WTC11 (cell line): ENCODE results near the gene CADM1. TPM values are rescaled to one million over a fixed set of nuclear protein-coding genes. Genes with fewer than 3 reads are reported as not detected.

Source experiments
- ATAC-seq: fragments of 200-7000 bp; cut with Tn5 transposase; 2 replicates; pipeline ENCODE4 v1.10.0; 2021; ENCODE audit warnings: mild to moderate bottlenecking, moderate library complexity
- CTCF ChIA-PET: fragments of 300-600 bp; sonication (Branson Sonifier 250); formaldehyde crosslinking; loops from one replicate; lab custom pipeline; 2021; ENCODE audit warnings: antibody characterized with exemption; lab: Charles Lee
- POLR2A ChIA-PET: fragments of 350-600 bp; sonication (Branson Sonifier 250); formaldehyde crosslinking; loops from one replicate; lab custom pipeline; 2021; ENCODE audit warnings: antibody characterized with exemption; lab: Charles Lee
- DNase-seq: peaks from one replicate; pipeline ENCODE4 v3.0.0; 2021; ENCODE audit warnings: low spot score
- H3K27ac Mint-ChIP-seq: 2 replicates; pipeline ENCODE4 v1.8.0; 2021; ENCODE audit warnings: mixed read lengths
- H3K27me3 Mint-ChIP-seq: 2 replicates; pipeline ENCODE4 v1.8.0; 2021; ENCODE audit warnings: low read depth, mild to moderate bottlenecking, moderate library complexity, mixed read lengths
- H3K36me3 Mint-ChIP-seq: 2 replicates; pipeline ENCODE4 v1.8.0; 2021; ENCODE audit warnings: mixed read lengths
- H3K4me1 Mint-ChIP-seq: 2 replicates; pipeline ENCODE4 v1.8.0; 2022; ENCODE audit warnings: mixed read lengths
- H3K4me3 Mint-ChIP-seq: 2 replicates; pipeline ENCODE4 v1.8.0; 2021; ENCODE audit warnings: mild to moderate bottlenecking, moderate library complexity, mixed read lengths
- H3K9me3 Mint-ChIP-seq: 2 replicates; pipeline ENCODE4 v1.8.0; 2021; ENCODE audit warnings: mixed read lengths
- AR ChIP-seq: fragments of 250-450 bp; sonication (Bioruptor Pico); IDR thresholded peaks from 2 replicates; pipeline ENCODE4 v1.9.0; 2021; ENCODE audit warnings: mild to moderate bottlenecking
- CBFB ChIP-seq: sonication (generic); formaldehyde crosslinking; IDR thresholded peaks from 2 replicates; pipeline ENCODE4 v1.8.1; 2022; ENCODE audit warnings: mild to moderate bottlenecking, low read depth, missing genetic modification reagents
- CREM ChIP-seq: sonication (generic); formaldehyde crosslinking; IDR thresholded peaks from 2 replicates; pipeline ENCODE4 v1.8.1; 2022; ENCODE audit warnings: mild to moderate bottlenecking, missing genetic modification reagents, moderate library complexity
- E2F5 ChIP-seq: sonication (generic); formaldehyde crosslinking; IDR thresholded peaks from 2 replicates; pipeline ENCODE4 v1.8.1; 2022; ENCODE audit warnings: mild to moderate bottlenecking, moderate library complexity, missing genetic modification reagents
- ESRRA ChIP-seq: sonication (generic); formaldehyde crosslinking; IDR thresholded peaks from 2 replicates; pipeline ENCODE4 v1.8.1; 2022; ENCODE audit warnings: mild to moderate bottlenecking, missing genetic modification reagents, borderline replicate concordance
- MAX ChIP-seq: sonication (generic); formaldehyde crosslinking; IDR thresholded peaks from 2 replicates; pipeline ENCODE4 v1.8.0; 2022; ENCODE audit warnings: mild to moderate bottlenecking, missing genetic modification reagents
- MXD4 ChIP-seq: fragments of 250-450 bp; sonication (Bioruptor Pico); IDR thresholded peaks from 2 replicates; pipeline ENCODE4 v1.8.0; 2021; ENCODE audit warnings: mild to moderate bottlenecking, moderate library complexity, borderline replicate concordance
- MYBL2 ChIP-seq: sonication (generic); formaldehyde crosslinking; IDR thresholded peaks from 2 replicates; pipeline ENCODE4 v1.8.1; 2023; ENCODE audit warnings: mild to moderate bottlenecking, moderate library complexity, missing genetic modification reagents
- NFATC4 ChIP-seq: fragments of 250-450 bp; sonication (Bioruptor Pico); IDR thresholded peaks from 2 replicates; pipeline ENCODE4 v1.9.0; 2021; ENCODE audit warnings: mild to moderate bottlenecking
- NFE2L1 ChIP-seq: sonication (generic); formaldehyde crosslinking; IDR thresholded peaks from 2 replicates; pipeline ENCODE4 v1.8.1; 2023; ENCODE audit warnings: missing genetic modification reagents
- NR1H2 ChIP-seq: sonication (generic); formaldehyde crosslinking; IDR thresholded peaks from 2 replicates; pipeline ENCODE4 v1.9.0; 2021; ENCODE audit warnings: mild to moderate bottlenecking, moderate library complexity, missing genetic modification reagents
- PREB ChIP-seq: sonication (generic); formaldehyde crosslinking; IDR thresholded peaks from 2 replicates; pipeline ENCODE4 v1.8.1; 2022; ENCODE audit warnings: mild to moderate bottlenecking, missing genetic modification reagents, moderate library complexity, borderline replicate concordance
- TEAD4 ChIP-seq: sonication (generic); formaldehyde crosslinking; IDR thresholded peaks from 2 replicates; pipeline ENCODE4 v1.8.0; 2022; ENCODE audit warnings: mild to moderate bottlenecking, missing genetic modification reagents
- USF2 ChIP-seq: sonication (generic); formaldehyde crosslinking; IDR thresholded peaks from 2 replicates; pipeline ENCODE4 v1.8.1; 2023; ENCODE audit warnings: mild to moderate bottlenecking, missing genetic modification reagents, moderate library complexity
- ZBTB21 ChIP-seq: sonication (generic); formaldehyde crosslinking; IDR thresholded peaks from 2 replicates; pipeline ENCODE4 v1.8.1; 2023; ENCODE audit warnings: mild to moderate bottlenecking, missing genetic modification reagents, borderline replicate concordance
- ZNF121 ChIP-seq: sonication (generic); formaldehyde crosslinking; IDR thresholded peaks from 2 replicates; pipeline ENCODE4 v1.8.0; 2023; ENCODE audit warnings: missing genetic modification reagents
- ZNF219 ChIP-seq: sonication (generic); formaldehyde crosslinking; IDR thresholded peaks from 2 replicates; pipeline ENCODE4 v1.8.0; 2023; ENCODE audit warnings: missing genetic modification reagents, mild to moderate bottlenecking, borderline replicate concordance
- ZNF232 ChIP-seq: sonication (generic); formaldehyde crosslinking; IDR thresholded peaks from 2 replicates; pipeline ENCODE4 v1.8.0; 2022; ENCODE audit warnings: mild to moderate bottlenecking, missing genetic modification reagents
- ZNF396 ChIP-seq: fragments of 250-450 bp; sonication (Bioruptor Pico); IDR thresholded peaks from 2 replicates; pipeline ENCODE4 v1.8.0; 2021; ENCODE audit warnings: mild to moderate bottlenecking, moderate library complexity, borderline replicate concordance
- total RNA-seq: library from RNA; stranded (reverse); gene quantifications from 3 replicates; pipeline ENCODE4 v1.2.3, GENCODE V29; 2021

The CADM1 gene
- total RNA-seq, 1 experiment from 2014 or later: 26.8 TPM

- Mint-ChIP-seq H3K27ac (no peak overlapping the region), H3K4me1 (peaks cover 17% of the 10 kb centered on the region), H3K9me3 (peaks cover 3% of the 10 kb centered on the region), H3K27me3 (no peaks in the 10 kb centered on the region), H3K4me3 (no peak overlapping the region), H3K36me3 (no peaks in the 10 kb centered on the region)
- ChIA-PET CTCF (no interaction called here), POLR2A (no interaction called here)
- DNase-seq: no peak
- no peak for ATAC-seq
- no peak for TF ChIP-seq CBFB (CRISPR knock-in tag)
- no peak for TF ChIP-seq ESRRA (CRISPR knock-in tag)
- TF ChIP-seq USF2 (CRISPR knock-in tag): no peak
- no peak for TF ChIP-seq MAX
These were observed 240.2 kb downstream of the CADM1 start for GRCh38 chr11:115263799-115264656.

- Mint-ChIP-seq H3K4me1 (peaks cover 48% of the 10 kb centered on the region), H3K27ac (no peak overlapping the region), H3K4me3 (no peak overlapping the region), H3K36me3 (no peaks in the 10 kb centered on the region), H3K27me3 (0 out of 2 replicates have a peak, but pooled peaks cover 3% of the 10 kb centered on the region), H3K9me3 (peaks cover 3% of the 10 kb centered on the region)
- CTCF ChIA-PET: interaction anchor here (1.0 to 1.4 kb wide), 4 partner anchors 16 to 42 kb away, joined by 3 to 4 read pairs (median 4); no protein-coding TSS in a partner anchor
- no peak for DNase-seq
- TF ChIP-seq ZNF121 (no peak), CREM (CRISPR knock-in tag) (0 out of 2 replicates have a peak, but pooled peaks have one; percentile 3), NFE2L1 (CRISPR knock-in tag) (no peak)
- ATAC-seq: no peak
- POLR2A ChIA-PET: no interaction called here
These were observed 246.0 kb downstream of the CADM1 start for GRCh38 chr11:115258216-115258615.

GRCh38 chr11:115257678-115258077 lies 246.5 kb downstream of the CADM1 start:
- Mint-ChIP-seq H3K9me3 (peaks cover 3% of the 10 kb centered on the region), H3K36me3 (no peaks in the 10 kb centered on the region), H3K4me3 (no peak overlapping the region), H3K4me1 (peaks cover 51% of the 10 kb centered on the region), H3K27me3 (peaks cover 3% of the 10 kb centered on the region; the same call in 1 of the 2 replicates), H3K27ac (no peak overlapping the region)
- CTCF ChIA-PET: interaction anchor here (1.0 to 1.2 kb wide), 3 partner anchors 16 to 41 kb away, joined by 3 to 4 read pairs (median 4); no protein-coding TSS in a partner anchor
- peak; percentile 49 for DNase-seq
- ATAC-seq: peak; percentile 84
- POLR2A ChIA-PET: interaction anchor here (1.1 kb wide), 1 partner anchor 35 kb away, joined by 3 read pairs; no protein-coding TSS in a partner anchor
- TF ChIP-seq ZNF232 (CRISPR knock-in tag) (no peak), ZNF121 (peak; percentile 97), ZNF219 (no peak), MYBL2 (CRISPR knock-in tag) (no peak), TEAD4 (CRISPR knock-in tag) (no peak), NR1H2 (CRISPR knock-in tag) (no peak), AR (CRISPR knock-in tag) (no peak), MXD4 (CRISPR knock-in tag) (no peak)

GRCh38 chr11:115257270-115257669 lies 246.9 kb downstream of the CADM1 start:
- ATAC-seq (no peak), DNase-seq (no peak)
- no peaks in the 10 kb centered on the region for H3K36me3 Mint-ChIP-seq
- peaks cover 3% of the 10 kb centered on the region; the same call in 1 of the 2 replicates for H3K27me3 Mint-ChIP-seq
- H3K4me1 Mint-ChIP-seq: peaks cover 53% of the 10 kb centered on the region
- no peak overlapping the region for H3K4me3 Mint-ChIP-seq
- CTCF ChIA-PET: interaction anchor here (1.0 to 1.2 kb wide), 3 partner anchors 15 to 41 kb away, joined by 3 to 4 read pairs (median 4); no protein-coding TSS in a partner anchor
- POLR2A ChIA-PET: interaction anchor here (1.1 kb wide), 1 partner anchor 36 kb away, joined by 3 read pairs; no protein-coding TSS in a partner anchor
- peaks cover 3% of the 10 kb centered on the region for H3K9me3 Mint-ChIP-seq
- H3K27ac Mint-ChIP-seq: no peak overlapping the region
- TF ChIP-seq ZBTB21 (CRISPR knock-in tag): no peak
- no peak for TF ChIP-seq AR (CRISPR knock-in tag)
- no peak for TF ChIP-seq NFATC4 (CRISPR knock-in tag)
- TF ChIP-seq PREB (CRISPR knock-in tag): no peak
- TF ChIP-seq E2F5: no peak
- TF ChIP-seq ZNF396 (CRISPR knock-in tag): no peak
